Activated CD4-positive, CD25-positive, alpha-beta regulatory T cell treated with anti-CD3 and anti-CD28 coated beads, Interleukin-2, amount 50 U/mL, for 16 hours (primary cell): ENCODE measurements around the gene WDR27.
"Not testable (repeated sequence)": the region's sequence is repeated elsewhere in the genome, so short reads cannot be mapped to it uniquely, and the experiment has no call there.

ENCODE experiments used
- DNase-seq: peaks from one replicate; pipeline ENCODE4 v3.0.0-alpha.2; 2020; ENCODE audit warnings: low read depth, low spot score

WDR27 gene

GRCh38 chr6:169521825-169522224, 180.0 kb downstream of the WDR27 start:
- no peak for DNase-seq

- no peak for DNase-seq
Measured at GRCh38 chr6:169520104-169520503, 181.7 kb downstream of the WDR27 start.

- no peak for DNase-seq
Measured at GRCh38 chr6:169518451-169518850, 183.4 kb downstream of the WDR27 start.

- no peak for DNase-seq
Measured at GRCh38 chr6:169513478-169514193, 188.2 kb downstream of the WDR27 start.

GRCh38 chr6:169511785-169512184, 190.0 kb downstream of the WDR27 start:
- not testable (repeated sequence) for DNase-seq

- DNase-seq, result no peak
Measured at GRCh38 chr6:169510871-169511270, 191.0 kb downstream of the WDR27 start.

GRCh38 chr6:169508452-169508851, 193.4 kb downstream of the WDR27 start:
- no peak for DNase-seq

GRCh38 chr6:169503422-169504152, 198.2 kb downstream of the WDR27 start:
- DNase-seq, result no peak

- no peak for DNase-seq
Measured at GRCh38 chr6:169502445-169502844, 199.4 kb downstream of the WDR27 start.

- no peak for DNase-seq
Measured at GRCh38 chr6:169501777-169502313, 200.0 kb downstream of the WDR27 start.

GRCh38 chr6:169501128-169501527, 200.7 kb downstream of the WDR27 start:
- no peak for DNase-seq

- DNase-seq, result no peak
Measured at GRCh38 chr6:169500688-169501087, 201.1 kb downstream of the WDR27 start.

- no peak for DNase-seq
Measured at GRCh38 chr6:169499848-169500247, 202.0 kb downstream of the WDR27 start.

- no peak for DNase-seq
Measured at GRCh38 chr6:169498916-169499513, 202.8 kb downstream of the WDR27 start.

- DNase-seq, result no peak
Measured at GRCh38 chr6:169495601-169496000, 206.2 kb downstream of the WDR27 start.

- DNase-seq, result no peak
Measured at GRCh38 chr6:169494038-169494437, 207.8 kb downstream of the WDR27 start.

- DNase-seq, result no peak
Measured at GRCh38 chr6:169491482-169491881, 210.3 kb downstream of the WDR27 start.

GRCh38 chr6:169490830-169491229, 211.0 kb downstream of the WDR27 start:
- DNase-seq, result no peak

- no peak for DNase-seq
Measured at GRCh38 chr6:169490246-169490641, 211.6 kb downstream of the WDR27 start.

GRCh38 chr6:169489563-169490245, 212.1 kb downstream of the WDR27 start:
- DNase-seq, result no peak

GRCh38 chr6:169487579-169488436, 214.0 kb downstream of the WDR27 start:
- DNase-seq, result no peak
